Liver (tissue), 3 donors: ENCODE data around the gene TBCA.

Experiments
- ATF3 ChIP-seq: IDR thresholded peaks from 2 replicates; pipeline ENCODE4 v1.6.1; 2016; ENCODE audit warnings: antibody characterized with exemption
- CTCF ChIP-seq: fragments of 150-350 bp; IDR thresholded peaks from 2 replicates; pipeline ENCODE4 v1.5.1; 2017; ENCODE audit warnings: improper control_type of control experiment, low read depth, low read length; ENCODE audit not compliant: missing input control
- HNF4G ChIP-seq: IDR thresholded peaks from 2 replicates; pipeline ENCODE4 v1.6.1; 2016; ENCODE audit warnings: antibody characterized with exemption
- JUND ChIP-seq, 2 donors: IDR thresholded peaks; 2 replicates each; pipeline ENCODE4 v1.6.1; 2016; ENCODE audit warnings: antibody characterized with exemption in 2 of 2
- RAD21 ChIP-seq, 2 donors: IDR thresholded peaks; 2 replicates each; pipeline ENCODE4 v1.6.1; 2016; ENCODE audit warnings: antibody characterized with exemption in 2 of 2, mild to moderate bottlenecking in 2 of 2
- SP1 ChIP-seq: IDR thresholded peaks from 2 replicates; pipeline ENCODE4 v1.6.1; 2018; ENCODE audit warnings: antibody characterized with exemption, mild to moderate bottlenecking
- ZBTB33 ChIP-seq: IDR thresholded peaks from 2 replicates; pipeline ENCODE4 v1.6.1; 2016; ENCODE audit warnings: antibody characterized with exemption
- TF ChIP-seq, protein P1 (sequence below): IDR thresholded peaks from 2 replicates; pipeline ENCODE4 v1.6.1; 2016; ENCODE audit warnings: antibody characterized with exemption, mild to moderate bottlenecking
- donor health status: healthy.
- donor health status: healthy.

DNA sequence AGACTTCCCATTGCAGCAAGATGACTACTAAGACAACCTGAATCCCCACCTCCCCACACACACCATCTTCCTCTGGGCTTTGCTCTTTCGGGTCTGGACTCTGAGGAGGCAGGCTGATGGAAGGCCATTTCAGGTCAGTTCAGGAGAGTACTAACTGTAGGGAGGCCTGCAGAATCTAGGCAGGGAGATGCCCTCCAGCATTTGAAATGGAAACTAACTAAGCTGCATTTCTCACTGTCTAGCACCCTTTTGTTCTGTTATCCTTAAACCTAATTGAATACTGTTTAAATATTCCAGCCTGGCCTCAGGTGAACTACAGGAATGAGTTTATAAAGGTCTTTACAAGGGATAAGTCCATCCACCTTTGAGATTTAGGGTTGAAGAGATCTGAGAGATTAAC, 4.9 kb upstream of the TBCA start:
- no peak for TF ChIP-seq CTCF
- TF ChIP-seq ZBTB33 = no peak
- no peak for TF ChIP-seq ATF3
- no peak for TF ChIP-seq HNF4G
- TF ChIP-seq JUND (IDR thresholded peaks at IDR 0.05) = no peak
- TF ChIP-seq, protein P1, sequence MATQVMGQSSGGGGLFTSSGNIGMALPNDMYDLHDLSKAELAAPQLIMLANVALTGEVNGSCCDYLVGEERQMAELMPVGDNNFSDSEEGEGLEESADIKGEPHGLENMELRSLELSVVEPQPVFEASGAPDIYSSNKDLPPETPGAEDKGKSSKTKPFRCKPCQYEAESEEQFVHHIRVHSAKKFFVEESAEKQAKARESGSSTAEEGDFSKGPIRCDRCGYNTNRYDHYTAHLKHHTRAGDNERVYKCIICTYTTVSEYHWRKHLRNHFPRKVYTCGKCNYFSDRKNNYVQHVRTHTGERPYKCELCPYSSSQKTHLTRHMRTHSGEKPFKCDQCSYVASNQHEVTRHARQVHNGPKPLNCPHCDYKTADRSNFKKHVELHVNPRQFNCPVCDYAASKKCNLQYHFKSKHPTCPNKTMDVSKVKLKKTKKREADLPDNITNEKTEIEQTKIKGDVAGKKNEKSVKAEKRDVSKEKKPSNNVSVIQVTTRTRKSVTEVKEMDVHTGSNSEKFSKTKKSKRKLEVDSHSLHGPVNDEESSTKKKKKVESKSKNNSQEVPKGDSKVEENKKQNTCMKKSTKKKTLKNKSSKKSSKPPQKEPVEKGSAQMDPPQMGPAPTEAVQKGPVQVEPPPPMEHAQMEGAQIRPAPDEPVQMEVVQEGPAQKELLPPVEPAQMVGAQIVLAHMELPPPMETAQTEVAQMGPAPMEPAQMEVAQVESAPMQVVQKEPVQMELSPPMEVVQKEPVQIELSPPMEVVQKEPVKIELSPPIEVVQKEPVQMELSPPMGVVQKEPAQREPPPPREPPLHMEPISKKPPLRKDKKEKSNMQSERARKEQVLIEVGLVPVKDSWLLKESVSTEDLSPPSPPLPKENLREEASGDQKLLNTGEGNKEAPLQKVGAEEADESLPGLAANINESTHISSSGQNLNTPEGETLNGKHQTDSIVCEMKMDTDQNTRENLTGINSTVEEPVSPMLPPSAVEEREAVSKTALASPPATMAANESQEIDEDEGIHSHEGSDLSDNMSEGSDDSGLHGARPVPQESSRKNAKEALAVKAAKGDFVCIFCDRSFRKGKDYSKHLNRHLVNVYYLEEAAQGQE = no peak
- TF ChIP-seq SP1 = no peak
- TF ChIP-seq RAD21 (IDR thresholded peaks at IDR 0.05) = no peak
